GM21786 (cell line): ENCODE measurements around the gene ABCA9.
"Not testable (repeated sequence)": the region's sequence is repeated elsewhere in the genome, so short reads cannot be mapped to it uniquely, and the experiment has no call there.

Source experiments
- ATAC-seq: cut with Tn5 transposase; IDR thresholded peaks from one replicate; pipeline ENCODE4 v1.9.1; 2021; ENCODE audit not compliant: unreplicated experiment

The ABCA9 gene

GRCh38 chr17:69060822-69061221 is at the start of gene ABCA9:
ABCA9 (minus strand) TSS chr17:69060927; CDS start chr17:69051126, 9,801 bp downstream.
- no peak for ATAC-seq

DNA sequence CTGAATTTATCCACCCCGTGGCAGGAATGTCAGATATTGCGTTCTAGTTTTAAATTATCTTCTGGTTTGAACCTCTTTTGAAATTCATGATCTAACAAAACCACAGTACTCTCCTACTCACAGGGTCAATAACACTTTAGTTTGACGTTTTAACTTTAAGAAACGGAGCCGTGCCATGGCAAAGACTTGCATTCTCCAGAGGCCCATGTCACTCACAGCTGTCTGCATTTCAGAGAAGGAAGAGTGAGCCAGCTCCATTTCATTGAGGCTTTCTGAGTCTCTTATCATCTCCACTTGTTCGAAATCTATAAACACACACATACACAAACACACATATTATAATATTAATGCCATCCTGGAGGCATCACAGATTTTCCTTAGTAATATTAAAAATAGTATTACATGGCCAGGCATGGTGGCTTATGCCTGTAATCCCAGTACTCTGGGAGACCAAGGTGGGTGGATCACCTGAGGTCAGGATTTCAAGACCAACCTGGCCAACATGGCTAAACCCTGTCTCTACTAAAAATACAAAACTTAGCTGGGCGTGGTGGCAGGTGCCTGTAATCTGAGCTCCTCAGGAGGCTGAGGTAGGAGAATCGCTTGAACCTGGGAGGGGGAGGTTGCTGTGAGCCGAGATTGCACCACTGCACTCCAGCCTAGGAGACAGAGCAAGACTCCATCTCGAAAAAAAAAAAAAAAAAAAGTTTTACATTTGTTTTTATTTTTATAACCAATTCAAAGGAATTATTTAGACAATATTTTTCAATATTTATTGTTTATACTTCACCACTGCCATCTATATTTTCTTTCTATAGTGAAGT is 45.4 kb upstream of the ABCA9 start:
- ATAC-seq, result no peak

- ATAC-seq, result no peak
These were observed 43.0 kb upstream of the ABCA9 start for GRCh38 chr17:69103557-69104233.

GRCh38 chr17:69098625-69099024 is 37.9 kb upstream of the ABCA9 start:
- ATAC-seq, result no peak

DNA sequence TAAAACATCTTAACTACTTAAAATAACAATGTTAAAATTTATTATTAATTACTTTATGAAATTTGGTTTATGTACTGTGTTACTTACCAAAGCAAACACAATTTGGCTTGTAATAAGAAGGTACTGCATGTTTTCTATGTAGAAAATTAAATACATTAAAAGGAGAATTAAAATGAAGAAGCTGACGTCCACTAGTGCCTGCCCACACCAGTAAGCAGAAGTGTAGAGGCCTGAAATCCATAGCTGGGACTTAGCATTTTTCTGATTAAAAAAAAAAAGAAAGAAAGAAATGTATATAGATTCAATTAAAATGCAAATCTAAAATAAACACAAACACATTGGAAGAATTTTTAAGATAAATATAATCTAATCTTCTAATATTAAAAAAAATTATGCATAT is 35.8 kb upstream of the ABCA9 start:
- ATAC-seq, result no peak

- ATAC-seq, result no peak
These were observed 33.3 kb upstream of the ABCA9 start for GRCh38 chr17:69093995-69094394.

GRCh38 chr17:69093279-69093789 is 32.6 kb upstream of the ABCA9 start:
- ATAC-seq, result no peak

DNA sequence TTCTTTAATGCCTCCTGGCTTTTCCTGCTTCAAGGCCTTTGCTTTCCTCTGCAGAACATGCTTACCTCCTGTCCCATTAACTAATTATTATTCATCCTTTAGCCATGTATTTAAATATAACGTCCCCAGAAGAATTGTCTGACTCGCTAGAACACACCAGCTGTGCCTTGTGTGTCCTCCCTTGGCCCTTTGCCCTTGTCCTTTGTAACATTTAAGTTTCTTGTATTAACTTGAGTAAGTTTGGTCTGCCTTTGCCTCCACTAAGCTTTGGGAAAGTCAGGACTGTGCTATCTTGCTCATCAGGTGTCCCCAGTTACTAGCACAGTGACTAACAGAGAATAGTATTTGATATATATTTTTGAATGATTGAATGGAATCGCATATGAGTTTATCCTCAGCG is 29.6 kb upstream of the ABCA9 start:
- no peak for ATAC-seq

- no peak for ATAC-seq
These were observed 28.0 kb upstream of the ABCA9 start for GRCh38 chr17:69088643-69089200.

GRCh38 chr17:69086641-69087040 is 25.9 kb upstream of the ABCA9 start:
- ATAC-seq, result no peak

DNA sequence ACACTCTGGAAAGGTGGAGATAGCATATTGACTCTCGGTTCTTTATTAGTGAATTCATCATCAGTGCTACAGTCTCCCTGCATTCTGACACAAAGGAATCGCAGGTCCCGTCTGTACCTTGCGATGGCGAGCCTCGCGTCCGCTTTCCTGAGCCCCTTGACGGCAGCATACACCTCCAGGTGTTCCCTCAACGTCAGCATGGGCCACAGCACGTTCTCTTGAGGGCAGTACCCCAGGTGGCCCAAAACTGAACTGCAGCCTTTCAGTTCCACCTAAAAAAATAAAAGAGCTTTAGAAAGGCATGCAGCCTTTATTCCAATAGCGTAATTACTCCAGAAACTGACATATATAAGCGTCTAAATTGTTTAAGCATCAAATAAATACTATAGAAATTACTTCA is 24.2 kb upstream of the ABCA9 start:
- no peak for ATAC-seq

GRCh38 chr17:69082696-69083095 is 22.0 kb upstream of the ABCA9 start:
- no peak for ATAC-seq

- no peak for ATAC-seq
These were observed 18.1 kb upstream of the ABCA9 start for GRCh38 chr17:69078864-69079263.

GRCh38 chr17:69075823-69076222 is 15.1 kb upstream of the ABCA9 start:
- ATAC-seq, result no peak

DNA sequence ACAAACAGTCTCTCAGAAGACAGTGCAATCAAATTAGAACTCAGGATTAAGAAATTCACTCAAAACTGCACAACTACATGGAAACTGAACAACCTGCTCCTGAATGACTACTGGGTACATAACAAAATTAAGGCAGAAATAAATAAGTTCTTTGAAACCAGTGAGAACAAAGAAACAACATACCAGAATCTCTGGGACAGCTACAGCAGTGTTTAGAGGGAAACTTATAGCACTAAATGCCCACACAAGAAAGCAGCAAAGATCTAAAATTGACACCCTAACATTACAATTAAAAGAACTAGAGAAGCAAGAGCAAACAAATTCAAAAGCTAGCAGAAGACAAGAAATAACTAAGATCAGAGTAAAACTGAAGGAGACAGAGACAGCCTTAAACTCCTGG is 12.7 kb upstream of the ABCA9 start:
- not testable (repeated sequence) for ATAC-seq

- ATAC-seq, result not testable (repeated sequence)
These were observed 12.1 kb upstream of the ABCA9 start for GRCh38 chr17:69072803-69073256.

- ATAC-seq, result not testable (repeated sequence)
These were observed 10.5 kb upstream of the ABCA9 start for GRCh38 chr17:69071233-69071586.

- not testable (repeated sequence) for ATAC-seq
These were observed 9.9 kb upstream of the ABCA9 start for GRCh38 chr17:69070378-69071232.

DNA sequence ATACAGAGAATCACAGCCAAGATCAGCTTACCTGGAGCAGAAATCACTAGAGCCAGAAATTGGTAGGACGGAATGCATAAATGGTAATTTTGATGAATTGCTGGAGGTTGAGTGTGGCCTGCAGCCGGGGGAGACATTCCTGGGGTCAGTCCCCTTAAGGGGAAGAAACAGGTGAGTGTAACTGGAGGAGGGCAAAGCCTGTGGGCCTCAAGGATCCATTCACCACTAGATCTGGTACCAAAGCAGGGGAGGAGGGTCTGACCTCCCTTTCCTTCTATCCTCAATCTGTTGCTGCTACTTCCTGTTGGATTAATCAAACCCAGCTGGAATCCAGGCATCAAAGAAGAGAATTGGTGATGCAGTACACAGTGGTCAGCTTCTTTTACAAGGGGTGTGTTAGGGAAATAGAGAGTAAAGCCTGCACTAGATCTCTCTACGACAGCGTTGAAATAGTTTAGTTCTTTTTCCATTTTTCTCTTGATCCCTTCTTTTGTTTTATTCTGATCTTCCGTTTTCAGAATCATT is 8.6 kb upstream of the ABCA9 start:
- ATAC-seq, result no peak

DNA sequence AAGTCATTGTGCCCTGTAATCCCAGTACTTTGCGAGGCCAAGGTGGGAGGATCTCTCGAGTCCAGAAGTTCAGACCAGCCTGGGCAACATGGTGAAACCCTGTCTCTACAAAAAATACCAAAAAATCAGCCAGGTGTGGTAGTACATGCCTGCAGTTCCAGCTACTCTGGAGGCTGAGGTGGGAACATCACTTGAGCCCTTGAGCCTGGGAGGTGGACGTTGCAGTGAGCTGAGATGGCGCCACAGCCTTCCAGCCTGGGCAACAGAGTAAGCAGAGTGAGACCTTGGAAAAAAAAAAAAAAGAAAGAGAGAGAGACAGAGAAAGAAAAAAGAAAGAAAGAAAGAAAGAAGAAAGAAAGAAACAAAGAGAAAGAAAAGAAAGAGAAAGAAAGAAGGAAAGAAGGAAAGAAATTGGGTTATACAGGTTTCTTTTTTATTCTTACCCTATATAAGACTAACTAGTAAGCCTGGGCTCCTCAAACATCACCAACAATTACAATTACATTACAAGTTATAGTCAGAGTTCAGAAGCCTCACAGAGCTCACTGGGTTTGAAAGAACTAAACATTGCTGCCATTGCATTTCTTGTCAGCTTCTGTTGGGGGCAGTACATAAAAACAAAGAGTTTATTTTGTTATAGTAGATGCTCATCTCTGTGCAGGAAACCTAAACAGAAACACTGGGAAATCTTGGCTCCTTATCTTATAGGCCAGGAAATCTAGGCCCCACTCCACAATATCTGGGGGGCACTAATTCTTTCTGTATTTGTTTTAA is 6.7 kb upstream of the ABCA9 start:
- ATAC-seq, result no peak
